HG02588 (cell line): ENCODE measurements around the gene TLE2.
"Not testable (repeated sequence)": the region's sequence is repeated elsewhere in the genome, so short reads cannot be mapped to it uniquely, and the experiment has no call there.

ENCODE experiments used
- ATAC-seq: cut with Tn5 transposase; IDR thresholded peaks from one replicate; pipeline ENCODE4 v1.9.1; 2021; ENCODE audit warnings: mild to moderate bottlenecking, moderate library complexity; ENCODE audit not compliant: unreplicated experiment

TLE2 gene

DNA sequence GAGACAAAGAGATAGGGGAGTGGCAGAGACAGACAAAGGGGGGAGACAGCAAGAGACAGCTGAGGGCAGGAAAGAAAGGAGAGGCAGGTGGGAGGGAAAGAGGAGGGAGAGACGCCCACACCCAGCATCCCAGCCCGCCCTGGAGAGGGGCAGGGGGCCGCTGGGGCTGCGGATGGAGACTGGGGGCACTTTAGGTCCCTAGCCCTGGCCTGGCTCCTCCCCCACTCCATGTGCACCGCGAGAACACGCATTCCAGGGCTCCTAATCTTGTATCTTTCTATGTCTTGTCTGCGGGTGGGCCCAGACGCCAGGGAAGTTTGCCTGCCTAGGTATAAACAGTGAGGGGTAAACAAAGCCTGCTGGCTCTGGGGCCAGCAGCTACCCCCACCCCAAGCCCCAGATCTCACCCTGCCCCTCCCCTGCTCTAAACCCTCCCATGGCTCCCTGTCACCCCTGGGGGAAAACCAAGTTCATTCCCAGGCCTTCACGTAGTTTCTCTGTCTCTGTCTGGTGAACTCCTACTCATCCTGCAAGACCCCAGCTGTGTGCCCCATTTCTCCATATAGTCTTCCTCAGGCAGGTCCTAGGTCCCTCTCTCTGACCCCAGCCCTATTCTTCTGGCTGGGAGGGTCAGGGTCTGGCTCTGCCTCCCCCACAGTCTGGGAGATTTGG is 27.5 kb upstream of the TLE2 start:
- no peak for ATAC-seq

GRCh38 chr19:3055741-3056416 is 26.8 kb upstream of the TLE2 start:
- no peak for ATAC-seq

DNA sequence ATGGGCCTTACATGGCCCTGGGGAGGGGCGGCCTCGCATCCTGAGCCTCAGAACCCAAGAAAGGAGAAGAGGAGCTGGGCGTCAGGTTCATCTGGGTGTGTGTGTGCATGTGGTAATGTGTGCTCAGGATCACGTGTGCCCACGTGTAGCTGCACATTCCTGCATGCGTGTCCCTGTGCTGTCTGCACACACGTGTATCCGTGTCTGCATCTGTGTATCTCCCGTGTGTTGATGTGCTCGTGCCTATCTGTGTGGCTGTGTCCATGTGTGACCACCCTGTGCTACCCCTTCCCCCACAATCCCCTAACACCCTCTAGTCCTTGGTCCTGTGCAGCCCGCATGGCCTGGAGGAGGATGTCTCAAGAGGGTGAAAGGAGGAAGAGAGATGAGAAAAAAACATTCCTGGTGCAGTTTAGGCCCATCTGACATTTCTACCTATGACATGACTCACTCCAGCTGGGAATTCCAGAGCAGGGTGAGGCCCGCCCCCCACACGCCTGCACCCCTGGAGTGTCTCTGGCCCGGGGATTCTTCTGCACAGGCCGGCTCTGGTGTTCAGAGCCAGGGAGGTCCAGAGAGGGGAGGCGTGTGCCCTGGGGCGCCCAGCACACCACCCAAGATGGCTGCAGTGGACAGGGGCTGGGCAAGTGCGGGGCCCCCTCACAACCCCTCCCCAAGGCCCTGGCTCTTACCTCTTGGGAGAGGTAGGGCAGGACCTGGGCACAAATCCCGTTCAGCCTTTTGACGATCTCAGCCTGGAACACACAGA is 26.1 kb upstream of the TLE2 start:
- no peak for ATAC-seq

DNA sequence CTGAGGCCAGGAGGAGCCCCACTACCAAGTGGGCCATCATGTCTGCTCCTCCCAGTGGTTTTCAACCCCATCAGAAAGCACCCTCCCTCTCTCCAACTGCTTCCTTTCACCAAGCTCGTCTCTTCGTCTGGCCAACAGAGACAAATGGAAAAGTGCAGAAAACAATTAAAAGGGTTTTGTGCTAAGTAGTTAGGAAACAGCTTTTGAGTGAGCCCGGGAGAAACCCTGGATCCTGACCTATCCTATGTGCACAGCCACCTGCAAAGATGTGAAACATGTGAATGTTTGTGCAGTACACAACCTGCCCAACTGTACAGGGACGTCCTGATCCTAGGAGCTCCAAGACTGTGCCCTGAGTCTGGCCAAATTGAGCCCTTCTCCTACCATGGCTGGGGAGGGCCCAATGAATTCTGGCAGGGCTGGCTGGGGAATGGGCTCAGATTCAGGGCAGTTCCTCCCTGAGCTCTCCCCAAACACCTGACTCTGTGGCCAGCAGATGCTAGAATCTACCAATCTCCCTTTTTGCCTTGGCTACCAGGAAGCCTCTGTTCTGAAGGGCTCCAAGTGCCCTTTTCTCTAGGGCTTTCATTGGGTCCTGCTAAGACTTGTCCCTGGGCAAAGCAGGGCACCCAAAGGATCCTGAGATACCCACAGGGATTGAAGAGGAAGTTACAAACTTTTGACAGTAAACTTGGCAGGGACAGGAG is 25.3 kb upstream of the TLE2 start:
- no peak for ATAC-seq

GRCh38 chr19:3053780-3054179 is 24.7 kb upstream of the TLE2 start:
- ATAC-seq = no peak

GRCh38 chr19:3053218-3053621 is 24.1 kb upstream of the TLE2 start:
- no peak for ATAC-seq

GRCh38 chr19:3050016-3050415 is 20.9 kb upstream of the TLE2 start:
- ATAC-seq = not testable (repeated sequence)

DNA sequence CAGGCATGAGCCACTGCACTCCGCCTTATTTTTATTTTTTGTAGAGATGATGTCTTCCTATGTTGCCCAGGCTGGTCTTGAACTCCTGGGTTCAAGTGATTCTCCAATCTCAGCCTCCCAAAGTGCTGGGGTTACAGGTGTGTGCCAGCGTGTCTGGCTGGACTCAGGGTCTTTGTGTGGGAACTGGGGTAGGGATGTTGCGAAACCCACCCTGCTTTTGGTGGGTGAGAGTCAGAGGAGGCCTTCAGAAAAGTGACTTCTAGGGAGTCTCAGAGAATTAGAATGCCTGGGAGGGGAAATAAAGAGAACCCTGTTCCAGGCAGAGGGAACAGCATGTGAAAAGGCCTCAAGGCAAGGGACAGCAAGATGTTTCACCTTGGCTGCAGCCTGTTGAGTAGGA is 20.0 kb upstream of the TLE2 start:
- no peak for ATAC-seq

DNA sequence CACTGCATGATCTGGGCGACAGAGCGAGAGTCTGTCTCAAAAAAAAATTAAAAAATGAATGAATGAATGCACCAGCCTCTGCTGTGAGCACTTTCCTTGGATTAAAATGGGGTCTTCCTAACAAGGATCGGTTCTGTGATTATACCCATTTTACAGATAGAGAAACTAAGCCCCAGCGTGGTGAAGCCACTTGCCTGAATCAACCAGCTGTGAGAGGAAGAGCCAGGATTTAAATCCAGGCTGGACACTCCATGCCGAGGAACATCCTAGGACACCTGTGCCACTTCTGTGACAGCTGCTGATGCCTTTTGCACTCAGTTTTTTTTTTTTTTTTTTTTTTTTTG is 19.1 kb upstream of the TLE2 start:
- no peak for ATAC-seq

DNA sequence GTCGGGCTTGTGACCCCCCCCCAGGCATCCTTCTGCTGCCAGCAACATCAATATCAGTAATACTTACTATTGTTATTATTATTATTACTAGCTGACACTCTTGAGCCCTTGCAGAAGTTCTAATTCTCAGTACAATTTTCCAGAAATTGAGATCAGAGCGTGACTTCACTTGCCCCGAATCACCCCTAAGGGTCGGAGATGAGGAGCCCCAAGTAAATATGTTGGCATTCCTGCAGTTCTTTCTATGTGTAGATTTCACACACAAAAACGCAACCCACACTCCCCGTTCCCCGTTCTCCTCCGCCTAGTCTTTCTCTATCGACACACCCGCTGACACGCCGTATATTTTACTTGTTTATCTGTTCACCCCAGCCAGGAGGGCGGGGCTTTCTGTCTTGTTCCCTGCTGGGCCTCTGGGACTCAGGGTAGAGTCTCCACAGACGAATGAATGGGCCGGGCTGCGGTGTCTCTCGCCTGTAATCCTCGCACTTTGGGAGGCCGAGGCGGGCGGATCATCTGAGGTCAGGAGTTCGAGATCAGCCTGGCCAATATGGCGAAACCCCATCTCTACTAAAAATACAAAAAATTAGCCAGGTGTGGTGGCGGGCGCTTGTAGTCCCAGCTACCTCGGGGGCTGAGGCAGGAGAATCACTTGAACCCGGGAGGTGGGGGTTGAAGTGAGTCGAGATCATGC is 18.6 kb upstream of the TLE2 start:
- no peak for ATAC-seq

DNA sequence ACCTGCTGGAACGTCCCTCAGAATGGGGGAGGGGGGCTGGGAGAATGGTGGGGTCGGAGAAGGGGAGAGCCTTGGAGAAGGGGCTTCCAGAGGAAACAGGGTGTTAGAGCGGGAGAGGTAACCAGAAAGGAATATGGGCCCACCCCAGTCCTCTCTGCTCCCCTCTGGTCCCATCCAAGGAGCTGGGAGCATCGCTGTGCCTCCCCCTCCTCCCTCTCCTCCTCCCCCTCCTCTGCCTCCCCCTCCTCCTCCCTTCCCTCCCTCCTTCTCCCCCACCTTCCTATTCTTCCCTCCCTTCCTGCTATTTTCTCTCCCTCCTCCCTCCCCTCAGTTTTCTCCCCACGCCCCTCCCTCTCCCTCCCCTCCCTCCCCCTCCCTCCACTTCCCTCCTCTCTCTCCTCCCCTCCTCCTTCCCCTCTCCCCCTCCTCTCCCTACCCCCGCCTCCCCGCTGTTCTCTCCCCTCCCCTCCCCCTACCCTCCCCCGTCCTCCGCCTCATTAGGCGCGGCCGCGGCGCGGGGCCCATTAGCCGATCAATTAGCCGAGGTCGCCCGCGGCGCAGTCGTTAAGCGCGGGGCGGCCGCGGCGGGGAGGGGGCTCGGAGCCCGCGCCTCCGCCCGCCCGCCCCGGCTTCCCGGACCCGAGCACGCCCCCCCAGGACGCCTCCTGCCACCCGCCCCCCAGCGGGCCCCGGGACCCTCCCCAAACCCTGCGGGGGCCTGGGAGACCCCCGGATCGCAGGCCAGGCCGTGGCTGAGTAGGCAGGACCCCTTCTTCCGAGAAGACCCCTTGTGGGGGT is 17.8 kb upstream of the TLE2 start:
- ATAC-seq = no peak

GRCh38 chr19:3045885-3046697 is 17.0 kb upstream of the TLE2 start:
- no peak for ATAC-seq

- ATAC-seq = no peak
Measured at GRCh38 chr19:3045191-3045590, 16.1 kb upstream of the TLE2 start.

DNA sequence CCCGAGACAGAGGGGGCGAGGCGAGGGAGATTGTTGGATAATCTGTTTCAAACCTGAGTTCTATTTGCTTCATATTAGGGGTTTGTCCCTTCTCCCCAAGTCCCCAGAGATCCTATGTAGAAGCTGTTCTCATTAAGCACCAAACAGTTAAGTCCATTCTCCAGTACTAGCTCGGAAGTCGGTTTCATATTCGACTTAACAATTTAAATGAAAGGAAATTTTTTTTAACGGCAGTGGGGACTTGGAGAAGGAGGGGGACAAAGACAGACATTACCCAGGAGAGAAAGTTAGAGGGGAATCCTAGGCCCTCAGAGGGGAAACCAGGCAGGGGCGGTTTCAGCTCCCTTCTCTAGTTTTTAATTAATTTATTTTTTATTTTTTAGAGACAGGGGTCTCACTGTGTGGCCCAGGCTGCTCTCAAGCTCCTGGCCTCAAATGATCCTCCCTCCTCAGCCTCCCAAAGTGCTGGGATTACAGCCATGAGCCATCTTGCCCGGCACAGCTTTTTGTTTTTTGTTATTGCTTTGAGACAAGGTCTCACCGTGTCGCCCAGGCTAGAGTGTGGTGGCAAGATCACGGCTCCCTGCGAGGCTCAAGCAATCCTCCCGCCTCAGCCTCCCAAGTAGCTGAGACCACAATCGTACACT is 13.7 kb upstream of the TLE2 start:
- no peak for ATAC-seq

DNA sequence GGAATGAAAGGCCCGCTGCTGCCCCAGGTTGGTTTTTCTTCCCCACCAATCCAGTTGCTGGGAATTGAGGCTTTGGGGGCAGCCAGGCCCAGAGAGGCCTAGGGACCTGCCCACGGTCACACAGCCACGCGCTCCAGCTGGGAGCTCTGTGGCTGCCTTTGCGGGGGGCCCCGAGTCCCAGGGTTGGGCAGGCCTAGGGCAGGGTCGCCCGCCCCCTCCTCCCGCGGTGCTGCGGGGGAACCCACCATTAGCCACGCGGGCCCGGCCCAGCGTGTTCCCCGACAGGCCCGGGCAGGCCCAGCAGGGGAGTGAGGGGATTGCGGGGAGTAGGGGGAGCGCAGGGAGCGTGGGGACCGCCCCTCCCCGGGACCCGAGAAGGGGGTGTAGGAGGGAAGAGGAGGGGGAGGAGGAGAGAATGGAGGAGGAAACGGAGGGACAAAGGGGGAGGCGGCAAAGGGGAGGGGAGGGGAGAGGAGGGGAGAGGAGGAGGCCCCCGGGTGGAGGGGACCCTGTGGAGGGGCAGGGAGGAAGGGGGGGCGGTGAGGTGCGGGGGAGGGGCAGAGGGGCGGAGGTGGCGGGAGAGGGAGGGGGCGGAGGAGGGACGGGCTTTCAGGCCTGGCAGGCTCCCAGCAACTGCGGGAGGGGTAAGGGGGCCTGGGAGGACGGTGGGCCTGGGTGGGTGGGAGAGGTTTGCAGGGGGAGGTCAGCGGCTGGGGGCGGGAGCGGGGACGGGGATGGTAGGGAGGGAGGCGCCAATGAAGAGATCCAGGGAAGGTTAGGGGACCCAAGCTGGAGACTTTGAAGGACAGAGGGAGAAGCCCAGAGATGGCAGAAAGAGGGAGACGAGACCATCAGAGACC is 12.9 kb upstream of the TLE2 start:
- ATAC-seq = no peak

- no peak for ATAC-seq
Measured at GRCh38 chr19:3041327-3041726, 12.2 kb upstream of the TLE2 start.

DNA sequence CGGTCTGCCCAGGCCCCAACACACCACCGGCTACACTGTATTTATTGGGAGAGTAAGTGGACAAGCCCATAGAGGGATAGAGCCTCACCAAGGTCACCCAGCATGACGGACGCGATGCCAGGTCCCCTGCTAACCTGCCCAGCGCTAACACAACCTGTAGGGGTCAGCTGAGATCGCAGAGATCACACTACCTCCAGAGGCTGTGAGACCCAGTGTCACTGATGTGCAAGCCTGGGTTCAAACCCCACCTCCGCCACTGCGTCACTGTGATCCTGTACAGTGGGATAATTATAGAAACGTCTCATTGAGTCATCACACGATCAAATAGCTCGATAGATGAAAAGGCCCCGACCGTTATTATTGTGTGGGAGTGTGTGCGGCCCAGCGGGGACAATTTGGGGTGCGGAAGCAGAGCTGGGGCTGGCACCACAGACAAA is 10.6 kb upstream of the TLE2 start:
- ATAC-seq = no peak

GRCh38 chr19:3039125-3039524 is 10.0 kb upstream of the TLE2 start:
- no peak for ATAC-seq
